GM23248 (cell line): ENCODE results near the gene VEGFB.

ENCODE experiments used
- EZH2 ChIP-seq: fragments of 200-600 bp; sonication (generic); IDR thresholded peaks from 2 replicates; pipeline ENCODE4 v1.6.1; 2018; ENCODE audit warnings: antibody characterized with exemption, mild to moderate bottlenecking; ENCODE audit not compliant: insufficient read depth, poor library complexity, severe bottlenecking
- EZH2phosphoT487 ChIP-seq: fragments of 200-600 bp; sonication (generic); IDR thresholded peaks from 2 replicates; pipeline ENCODE4 v1.6.1; 2018; ENCODE audit warnings: antibody characterized with exemption, moderate library complexity, mild to moderate bottlenecking, low read depth; ENCODE audit not compliant: insufficient read depth

- TF ChIP-seq EZH2 (no peak), EZH2phosphoT487 (no peak)
Measured at GRCh38 chr11:64232182-64232966, 2.0 kb upstream of the VEGFB start.
